ENCODE measurements around the gene TSC22D1. TPM values are rescaled to one million over a fixed set of nuclear protein-coding genes. Genes with fewer than 3 reads are reported as not detected.
"Not testable (repeated sequence)": the region's sequence is repeated elsewhere in the genome, so short reads cannot be mapped to it uniquely, and the experiment has no call there.

TSC22D1 gene
- total RNA-seq, 2 experiments from 2014 or later, result 14.6 to 27.7 TPM

DNA sequence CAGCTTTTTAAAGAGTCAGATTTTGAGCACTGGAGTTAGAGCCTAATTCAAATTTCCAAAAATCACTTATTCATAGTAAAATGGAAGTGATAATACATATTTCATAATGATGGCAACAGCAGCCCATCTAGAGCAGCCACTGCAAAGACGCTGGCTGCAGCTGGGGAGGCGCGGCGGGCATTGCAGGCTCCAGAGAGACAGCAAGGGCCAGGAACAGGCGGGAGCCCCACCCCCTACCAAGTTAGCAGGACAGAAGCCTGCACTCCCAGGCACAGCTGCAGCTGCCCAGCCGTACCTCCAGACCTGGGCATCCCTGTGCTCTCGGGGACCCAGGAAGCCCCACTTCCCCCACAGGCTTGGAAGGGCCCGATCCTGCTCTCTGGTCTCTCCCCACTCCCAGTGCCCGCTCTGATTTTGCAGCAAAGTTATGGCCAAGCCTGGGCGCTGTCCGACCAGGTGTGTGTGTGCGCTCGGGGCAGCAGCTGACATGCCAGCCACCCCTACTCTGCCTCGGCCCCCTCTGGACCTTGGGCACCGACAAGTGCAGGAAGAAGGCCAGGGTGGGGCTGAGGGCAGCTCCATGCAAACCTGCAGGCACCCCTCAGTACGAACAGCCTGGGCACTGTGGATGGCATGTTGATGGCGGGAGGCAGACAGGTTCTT is 117.7 kb downstream of the TSC22D1 start:
- no TSS peak for BruUV-seq (replicated peaks)
- Histone ChIP-seq H3K9me3 (ENCODE audit: low read length) (peaks cover 9% of the 10 kb centered on the region; the same call in 1 of the 2 replicates), H3K27ac (ENCODE audit: low read depth, low read length, poor library complexity, severe bottlenecking) (no peak overlapping the region), H4K20me1 (ENCODE audit: insufficient read depth, low read length) (no peaks in the 10 kb centered on the region), H3K9me2 (ENCODE audit: insufficient read depth, low read length) (no peaks in the 10 kb centered on the region), H3K4me3 (ENCODE audit: low read depth, low read length, poor library complexity, severe bottlenecking) (no peak overlapping the region), H2AFZ (ENCODE audit: low read length) (no peak overlapping the region), H3K4me1 (ENCODE audit: insufficient read depth, low read length, poor library complexity, severe bottlenecking) (no peaks in the 10 kb centered on the region), H3K79me2 (ENCODE audit: insufficient read depth, low read depth, low read length) (no peaks in the 10 kb centered on the region), H3K36me3 (ENCODE audit: insufficient read depth, low read length) (no peaks in the 10 kb centered on the region), H3K4me2 (ENCODE audit: low read length) (no peak overlapping the region)
- TF ChIP-seq EZH2phosphoT487 (IDR thresholded peaks at IDR 0.05; ENCODE audit: borderline replicate concordance, low read depth, low read length), result no peak
- TF ChIP-seq, protein P1, sequence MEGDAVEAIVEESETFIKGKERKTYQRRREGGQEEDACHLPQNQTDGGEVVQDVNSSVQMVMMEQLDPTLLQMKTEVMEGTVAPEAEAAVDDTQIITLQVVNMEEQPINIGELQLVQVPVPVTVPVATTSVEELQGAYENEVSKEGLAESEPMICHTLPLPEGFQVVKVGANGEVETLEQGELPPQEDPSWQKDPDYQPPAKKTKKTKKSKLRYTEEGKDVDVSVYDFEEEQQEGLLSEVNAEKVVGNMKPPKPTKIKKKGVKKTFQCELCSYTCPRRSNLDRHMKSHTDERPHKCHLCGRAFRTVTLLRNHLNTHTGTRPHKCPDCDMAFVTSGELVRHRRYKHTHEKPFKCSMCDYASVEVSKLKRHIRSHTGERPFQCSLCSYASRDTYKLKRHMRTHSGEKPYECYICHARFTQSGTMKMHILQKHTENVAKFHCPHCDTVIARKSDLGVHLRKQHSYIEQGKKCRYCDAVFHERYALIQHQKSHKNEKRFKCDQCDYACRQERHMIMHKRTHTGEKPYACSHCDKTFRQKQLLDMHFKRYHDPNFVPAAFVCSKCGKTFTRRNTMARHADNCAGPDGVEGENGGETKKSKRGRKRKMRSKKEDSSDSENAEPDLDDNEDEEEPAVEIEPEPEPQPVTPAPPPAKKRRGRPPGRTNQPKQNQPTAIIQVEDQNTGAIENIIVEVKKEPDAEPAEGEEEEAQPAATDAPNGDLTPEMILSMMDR (conservative IDR thresholded peaks at IDR 0.05; ENCODE audit: low read length), result no peak
- DNase-seq (ENCODE audit: low spot score), result no peak
- intact Hi-C loops (cut with micrococcal nuclease; ENCODE audit: unreplicated experiment), result no loop called here
- POLR2A ChIA-PET, result no interaction called here
- CTCF ChIA-PET (ENCODE audit: unreplicated experiment), result no interaction called here

DNA sequence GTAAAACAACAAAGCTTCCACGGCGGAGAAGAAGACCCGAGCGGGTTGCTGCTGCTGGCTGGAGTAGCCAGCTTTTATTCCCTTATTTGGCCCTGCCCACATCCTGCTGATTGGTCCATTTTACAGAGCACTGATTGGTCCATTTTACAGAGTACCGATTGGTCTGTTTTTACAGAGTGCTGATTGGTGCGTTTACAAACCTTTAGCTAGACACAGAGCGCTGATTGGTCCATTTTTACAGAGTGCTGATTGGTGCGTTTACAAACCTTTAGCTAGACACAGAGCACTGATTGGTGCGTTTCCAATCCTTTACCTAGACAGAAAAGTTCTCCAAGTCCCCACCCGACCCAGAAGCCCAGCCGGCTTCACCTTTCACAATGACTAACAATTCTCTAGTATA is 119.9 kb downstream of the TSC22D1 start:
- H3K79me2 ChIP-seq (ENCODE audit: insufficient read depth, low read depth, low read length); intact Hi-C loops (cut with micrococcal nuclease; ENCODE audit: unreplicated experiment); POLR2A ChIA-PET; CTCF ChIA-PET (ENCODE audit: unreplicated experiment); H3K9me2 ChIP-seq (ENCODE audit: insufficient read depth, low read length); H3K4me1 ChIP-seq (ENCODE audit: insufficient read depth, low read length, poor library complexity, severe bottlenecking); H3K36me3 ChIP-seq (ENCODE audit: insufficient read depth, low read length); BruUV-seq (replicated peaks); H2AFZ ChIP-seq (ENCODE audit: low read length); H3K4me2 ChIP-seq (ENCODE audit: low read length); DNase-seq (ENCODE audit: low spot score); H3K9me3 ChIP-seq (ENCODE audit: low read length); H3K27ac ChIP-seq (ENCODE audit: low read depth, low read length, poor library complexity, severe bottlenecking); H4K20me1 ChIP-seq (ENCODE audit: insufficient read depth, low read length); H3K4me3 ChIP-seq (ENCODE audit: low read depth, low read length, poor library complexity, severe bottlenecking): not testable (repeated sequence)

DNA sequence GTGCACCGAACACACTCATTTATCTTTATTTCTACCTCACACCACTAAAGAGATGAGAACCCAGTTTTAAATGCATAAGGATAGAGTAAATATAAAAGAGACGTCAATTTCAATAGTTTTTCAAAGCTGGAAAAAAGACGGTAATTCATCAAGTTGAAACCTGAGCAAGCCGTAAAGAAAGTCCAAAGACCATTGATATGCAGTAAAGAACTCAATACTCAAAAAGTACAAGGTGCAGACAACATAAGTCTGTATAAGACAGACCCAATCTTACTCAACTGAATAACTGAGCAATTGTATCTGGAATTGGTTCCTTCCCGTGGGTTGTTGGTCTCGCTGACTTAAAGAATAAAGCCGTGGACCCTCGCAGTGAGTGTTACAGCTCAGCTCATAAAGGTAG is 120.4 kb downstream of the TSC22D1 start:
- TF ChIP-seq, protein P1 (conservative IDR thresholded peaks at IDR 0.05; ENCODE audit: low read length), result no peak
- TF ChIP-seq EZH2phosphoT487 (IDR thresholded peaks at IDR 0.05; ENCODE audit: borderline replicate concordance, low read depth, low read length), result no peak
- intact Hi-C loops (cut with micrococcal nuclease; ENCODE audit: unreplicated experiment), result no loop called here
- Histone ChIP-seq H3K27ac (ENCODE audit: low read depth, low read length, poor library complexity, severe bottlenecking) (no peak overlapping the region), H3K4me1 (ENCODE audit: insufficient read depth, low read length, poor library complexity, severe bottlenecking) (no peaks in the 10 kb centered on the region), H2AFZ (ENCODE audit: low read length) (no peak overlapping the region), H3K9me3 (ENCODE audit: low read length) (peaks cover 9% of the 10 kb centered on the region; the same call in 1 of the 2 replicates), H3K36me3 (ENCODE audit: insufficient read depth, low read length) (no peaks in the 10 kb centered on the region), H3K9me2 (ENCODE audit: insufficient read depth, low read length) (no peaks in the 10 kb centered on the region), H4K20me1 (ENCODE audit: insufficient read depth, low read length) (no peaks in the 10 kb centered on the region), H3K4me2 (ENCODE audit: low read length) (no peak overlapping the region), H3K79me2 (ENCODE audit: insufficient read depth, low read depth, low read length) (no peaks in the 10 kb centered on the region), H3K4me3 (ENCODE audit: low read depth, low read length, poor library complexity, severe bottlenecking) (no peak overlapping the region)
- POLR2A ChIA-PET, result no interaction called here
- BruUV-seq (replicated peaks), result no TSS peak
- CTCF ChIA-PET (ENCODE audit: unreplicated experiment), result no interaction called here
- DNase-seq (ENCODE audit: low spot score), result no peak
